ENCODE measurements around the gene GRID1.

DNA sequence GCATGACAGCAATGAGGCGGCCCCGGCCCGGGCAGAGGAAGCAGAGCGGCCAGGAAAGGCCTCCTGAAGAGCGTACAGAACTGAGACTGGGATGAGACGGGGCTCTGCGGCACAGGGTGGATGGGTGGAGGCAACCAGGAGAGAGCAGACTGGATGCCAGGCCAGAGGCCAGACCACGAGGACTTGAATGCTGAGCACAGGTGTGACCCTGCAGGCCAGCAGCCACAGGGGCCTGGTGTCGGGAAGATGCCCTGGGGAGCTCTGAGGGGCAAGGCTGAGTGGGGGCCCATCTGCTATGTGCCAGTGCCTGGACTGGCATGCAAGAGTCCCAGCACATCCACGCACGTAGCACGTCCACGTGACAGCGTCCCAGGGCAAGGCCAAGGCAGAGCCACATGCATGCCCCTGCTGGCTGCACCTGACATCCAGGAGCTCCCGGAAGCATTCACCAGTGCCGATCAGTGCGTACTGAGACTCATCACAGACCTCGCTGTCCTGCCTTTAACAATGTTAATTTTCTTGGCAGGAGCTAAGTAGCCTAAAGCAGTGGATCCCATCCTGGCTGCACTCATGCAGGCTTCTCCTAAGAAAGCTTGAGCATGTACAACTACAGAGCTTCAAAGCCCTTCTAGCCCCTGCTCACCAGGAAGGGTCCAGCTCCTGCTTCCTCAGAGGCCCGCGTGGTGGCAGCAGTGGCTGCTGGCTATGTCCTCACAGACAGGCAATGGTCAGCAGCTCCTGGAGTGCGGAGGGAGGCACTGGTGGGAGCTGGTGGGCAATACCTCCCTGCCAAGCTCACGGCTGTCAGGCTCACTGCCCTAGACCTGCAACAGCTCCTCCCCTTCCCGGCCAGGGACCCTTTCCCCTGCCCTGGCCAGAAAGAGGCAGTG is 18.0 kb downstream of the GRID1 start:
- no peak for TF ChIP-seq POLR2A (IDR thresholded peaks at IDR 0.05)
- TF ChIP-seq, protein P1, sequence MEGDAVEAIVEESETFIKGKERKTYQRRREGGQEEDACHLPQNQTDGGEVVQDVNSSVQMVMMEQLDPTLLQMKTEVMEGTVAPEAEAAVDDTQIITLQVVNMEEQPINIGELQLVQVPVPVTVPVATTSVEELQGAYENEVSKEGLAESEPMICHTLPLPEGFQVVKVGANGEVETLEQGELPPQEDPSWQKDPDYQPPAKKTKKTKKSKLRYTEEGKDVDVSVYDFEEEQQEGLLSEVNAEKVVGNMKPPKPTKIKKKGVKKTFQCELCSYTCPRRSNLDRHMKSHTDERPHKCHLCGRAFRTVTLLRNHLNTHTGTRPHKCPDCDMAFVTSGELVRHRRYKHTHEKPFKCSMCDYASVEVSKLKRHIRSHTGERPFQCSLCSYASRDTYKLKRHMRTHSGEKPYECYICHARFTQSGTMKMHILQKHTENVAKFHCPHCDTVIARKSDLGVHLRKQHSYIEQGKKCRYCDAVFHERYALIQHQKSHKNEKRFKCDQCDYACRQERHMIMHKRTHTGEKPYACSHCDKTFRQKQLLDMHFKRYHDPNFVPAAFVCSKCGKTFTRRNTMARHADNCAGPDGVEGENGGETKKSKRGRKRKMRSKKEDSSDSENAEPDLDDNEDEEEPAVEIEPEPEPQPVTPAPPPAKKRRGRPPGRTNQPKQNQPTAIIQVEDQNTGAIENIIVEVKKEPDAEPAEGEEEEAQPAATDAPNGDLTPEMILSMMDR (IDR thresholded peaks at IDR 0.05) = peak in 3 of 6 experiments; percentile 16 to 22 (median 18)

Data from thyroid gland (tissue), 4 donors.